K562 (cell line): ENCODE measurements around the gene SPATA13. TPM values are rescaled to one million over a fixed set of nuclear protein-coding genes. Genes with fewer than 3 reads are reported as not detected.

Experiments used
- ATAC-seq: fragments of 200-7000 bp; cut with Tn5 transposase; 3 replicates; pipeline ENCODE4 v1.9.1; 2020; ENCODE audit warnings: moderate library complexity
- BruUV-seq: library from RNA; stranded (reverse); fragments of 400-500 nt; replicated peaks from 2 replicates; lab custom pipeline; 2021; lab: Mats Ljungman, UMichigan
- CTCF ChIA-PET: fragments of 300-600 bp; formaldehyde crosslinking; extraction: SDS; loops from one replicate; lab custom pipeline; 2021; ENCODE audit warnings: low intra/inter-chr PET ratio; lab: Yijun Ruan, JAX
- POLR2A ChIA-PET: fragments of 300-600, 350-650 bp; sonication (Branson Sonifier 250); formaldehyde crosslinking; extraction: SDS; loops from one replicate; lab custom pipeline; 2021; ENCODE audit warnings: antibody characterized with exemption, inconsistent platforms; lab: Yijun Ruan, JAX
- DNase-seq, 4 experiments: peaks; one replicate each; pipeline versions ENCODE4 v3.0.0 to v3.0.0-alpha.2; 2011 to 2018; ENCODE audit warnings: low spot score in 3 of 4, mixed read lengths in 3 of 4; ENCODE audit errors: extremely low read depth in 1 of 4
- FAIRE-seq: peaks from 2 replicates; lab custom pipeline; 2011; peaks lifted over from hg19 to GRCh38; lab: Jason Lieb, UNC
- H2AFZ ChIP-seq: 2 replicates; pipeline ENCODE4 v1.6.0; 2011; ENCODE audit warnings: low read depth, low read length, control low read depth, inconsistent platforms
- H3K27ac ChIP-seq: fragments of 200-600 bp; 3 replicates; pipeline ENCODE4 v1.8.0; 2011; ENCODE audit warnings: low read depth, mild to moderate bottlenecking, control low read depth, inconsistent platforms, low read length, moderate library complexity, mixed read lengths; ENCODE audit errors: extremely low read depth
- H3K27me3 ChIP-seq, 2 experiments: fragments of 300-600 bp in 1 of 2; 2 replicates in 1 of 2; 3 replicates in 1 of 2; pipeline versions ENCODE4 v1.6.0 to v1.8.0; 2011; ENCODE audit warnings: inconsistent platforms in 2 of 2, low read length in 2 of 2, mild to moderate bottlenecking in 1 of 2, mixed read lengths in 1 of 2, moderate library complexity in 1 of 2; ENCODE audit not compliant: control insufficient read depth in 2 of 2, insufficient read depth in 2 of 2
- H3K36me3 ChIP-seq: fragments of 300-600 bp; 3 replicates; pipeline ENCODE4 v1.8.0; 2011; ENCODE audit warnings: mild to moderate bottlenecking, low read length, inconsistent platforms; ENCODE audit not compliant: control insufficient read depth, insufficient read depth
- H3K4me1 ChIP-seq, 2 experiments: fragments of 200-600 bp in 1 of 2; replicated peaks in 1 of 2; 2 replicates in 1 of 2; 3 replicates in 1 of 2; pipeline versions ENCODE4 v1.5.1 to v1.8.0; 2011; ENCODE audit warnings: inconsistent platforms in 2 of 2, low read length in 2 of 2, mild to moderate bottlenecking in 1 of 2, mixed read lengths in 1 of 2, moderate library complexity in 1 of 2; ENCODE audit not compliant: control insufficient read depth in 2 of 2, insufficient read depth in 2 of 2
- H3K4me2 ChIP-seq: 2 replicates; pipeline ENCODE4 v1.6.1; 2011; ENCODE audit warnings: low read length, control low read depth, inconsistent platforms, mixed read lengths; ENCODE audit not compliant: insufficient read depth
- H3K4me3 ChIP-seq: fragments of 200-600 bp; sonication (generic), shearing (Covaris generic); 2 replicates; pipeline ENCODE4 v1.5.1; 2016; ENCODE audit warnings: control low read depth, inconsistent platforms
- H3K79me2 ChIP-seq: fragments of 200-600 bp; 3 replicates; pipeline ENCODE4 v1.8.0; 2011; ENCODE audit warnings: low read length, inconsistent platforms; ENCODE audit not compliant: control insufficient read depth, insufficient read depth
- H3K9ac ChIP-seq, 2 experiments: 2 replicates each; pipeline versions ENCODE4 v1.6.0 to v1.6.1; 2011; ENCODE audit warnings: low read depth in 2 of 2, low read length in 2 of 2, control low read depth in 1 of 2, inconsistent platforms in 1 of 2, mild to moderate bottlenecking in 1 of 2, mixed read lengths in 1 of 2; ENCODE audit not compliant: insufficient read depth in 1 of 2
- H3K9me1 ChIP-seq: one replicate; pipeline ENCODE4 v1.6.0; 2011; ENCODE audit warnings: inconsistent platforms, mild to moderate bottlenecking, low read length, moderate library complexity; ENCODE audit not compliant: control insufficient read depth, insufficient read depth
- H3K9me3 ChIP-seq: replicated peaks from 2 replicates; pipeline ENCODE4 v1.5.1; 2011; ENCODE audit warnings: low read depth, low read length, inconsistent platforms; ENCODE audit not compliant: control insufficient read depth, insufficient read depth
- H4K20me1 ChIP-seq: replicated peaks from 2 replicates; pipeline ENCODE4 v1.6.1; 2011; ENCODE audit warnings: low read length, inconsistent platforms, mixed read lengths; ENCODE audit not compliant: control insufficient read depth, insufficient read depth
- ATF7 ChIP-seq: fragments of 450-650 bp; IDR thresholded peaks from 2 replicates; pipeline ENCODE4 v1.7.1; 2014; ENCODE audit warnings: mild to moderate bottlenecking, moderate library complexity
- CBFA2T3 ChIP-seq: fragments of 450-650 bp; IDR thresholded peaks from 2 replicates; pipeline ENCODE4 v1.6.1; 2017
- CCAR2 ChIP-seq: fragments of 200-400 bp; formaldehyde crosslinking; IDR thresholded peaks from 2 replicates; pipeline ENCODE4 v1.6.1; 2017; ENCODE audit warnings: mild to moderate bottlenecking, low read depth, low read length
- DLX4 ChIP-seq: fragments of 250-450 bp; sonication (Bioruptor Pico); IDR thresholded peaks from 2 replicates; pipeline ENCODE4 v1.6.1; 2021; ENCODE audit warnings: mild to moderate bottlenecking
- FOXM1 ChIP-seq, 2 experiments: fragments of 450-650 bp in 1 of 2; sonication (generic) in 1 of 2; formaldehyde crosslinking in 1 of 2; IDR thresholded peaks; 2 replicates each; pipeline versions ENCODE4 v1.6.1 to v1.9.0; 2017 to 2022; ENCODE audit warnings: low read depth in 2 of 2, mild to moderate bottlenecking in 2 of 2, missing genetic modification reagents in 1 of 2, moderate library complexity in 1 of 2
- PHB2 ChIP-seq: fragments of 450-650 bp; IDR thresholded peaks from 2 replicates; pipeline ENCODE4 v1.6.1; 2017; ENCODE audit warnings: low read depth
- TARDBP ChIP-seq: fragments of 450-650 bp; IDR thresholded peaks from 2 replicates; pipeline ENCODE4 v1.6.1; 2016
- USF2 ChIP-seq: sonication (generic); formaldehyde crosslinking; IDR thresholded peaks from 2 replicates; pipeline ENCODE4 v1.5.0; 2020; ENCODE audit warnings: missing genetic modification reagents
- ZBTB7A ChIP-seq: IDR thresholded peaks from 2 replicates; pipeline ENCODE4 v1.6.1; 2011; ENCODE audit warnings: low read depth, mild to moderate bottlenecking, low read length, moderate library complexity, borderline replicate concordance; ENCODE audit not compliant: control insufficient read depth
- ZNF121 ChIP-seq: sonication (generic); formaldehyde crosslinking; conservative IDR thresholded peaks from 2 replicates; pipeline ENCODE4 v1.8.0; 2022; ENCODE audit warnings: missing genetic modification reagents
- ZNF133 ChIP-seq: fragments of 250-450 bp; sonication (Bioruptor Pico); IDR thresholded peaks from 2 replicates; pipeline ENCODE4 v1.4.0; 2020; ENCODE audit warnings: mild to moderate bottlenecking
- ZNF639 ChIP-seq, 2 experiments: fragments of 200-800 bp in 1 of 2; sonication (Bioruptor generic) in 1 of 2; sonication (generic) in 1 of 2; formaldehyde crosslinking in 1 of 2; IDR thresholded peaks in 1 of 2; conservative IDR thresholded peaks in 1 of 2; 2 replicates each; pipeline versions ENCODE4 v1.5.0 to v1.6.1; 2016 to 2020; ENCODE audit warnings: missing compliant biosample characterization in 1 of 2, missing genetic modification characterization in 1 of 2, missing genetic modification reagents in 1 of 2
- ZNF696 ChIP-seq: fragments of 250-450 bp; sonication (Bioruptor Pico); conservative IDR thresholded peaks from 2 replicates; pipeline ENCODE4 v1.4.0; 2020; ENCODE audit warnings: mild to moderate bottlenecking, moderate library complexity
- WGBS: fragments of 100-300 bp; shearing (Covaris generic); methylation state at CpG from one replicate; pipeline ENCODE4 v1.1.6; 2016; ENCODE audit warnings: low coverage, mixed read lengths; ENCODE audit not compliant: insufficient coverage; ENCODE audit errors: missing lambda C conversion rate; 5-methylcytosine and 5-hydroxymethylcytosine counted together
- in situ Hi-C: fragments of 300-500 bp; cut with MboI; formaldehyde crosslinking; loops from 4 replicates; pipeline ENCODE4 v1.15.0; 2018; ENCODE audit warnings: inconsistent platforms, mixed read lengths
- intact Hi-C: fragments of 100-400 bp; cut with micrococcal nuclease; formaldehyde crosslinking; loops from 2 replicates; pipeline ENCODE4 v1.14.2; 2022
- polyA plus RNA-seq, 8 experiments: library from polyadenylated mRNA; depleted of rRNA in 4 of 8; stranded (reverse) in 5 of 8; unstranded in 3 of 8; fragments of >200 nt; fragmentation: Nextera tagmentation in 2 of 8; fragmentation: Illumina TruSeq in 1 of 8; extraction: Ambion mirVana in 2 of 8; extraction: Trizol in 1 of 8; gene quantifications; 2 replicates each; pipeline versions ENCODE4 v1.2.1 to v1.2.3, GENCODE V29; 2011 to 2014; ENCODE audit warnings: inconsistent platforms in 1 of 8, missing spikeins in 1 of 8
- total RNA-seq, 7 experiments: library from RNA; depleted of rRNA in 6 of 7; stranded (reverse); fragments of >200 nt in 6 of 7; fragmentation: Illumina TruSeq in 2 of 7; extraction: Trizol in 2 of 7; gene quantifications; 2 replicates each; pipeline versions ENCODE4 v1.2.1 to v1.2.3, GENCODE V29; 2011 to 2021; ENCODE audit warnings: low replicate concordance in 1 of 7

Gene SPATA13
- total and polyA plus RNA-seq, 9 of the 15 experiments (the other 6 are each of a cell fraction or from before 2014, with no cell fraction given): 0.08 to 0.99 (median 0.21) TPM; not detected in 2

GRCh38 chr13:24284889-24285565 is 124.5 kb downstream of the SPATA13 start:
- Histone ChIP-seq H3K4me1 (no peaks in the 10 kb centered on the region), H3K9me3 (no peaks in the 10 kb centered on the region), H3K9me1 (no peaks in the 10 kb centered on the region), H3K36me3 (no peaks in the 10 kb centered on the region), H2AFZ (no peak overlapping the region), H3K27ac (no peak overlapping the region), H3K27me3 (peaks cover 3 to 15% of the 10 kb centered on the region in 2 experiments; a peak in 4 of 5 replicates), H3K4me2 (no peak overlapping the region), H4K20me1 (no peaks in the 10 kb centered on the region), H3K9ac (no peak overlapping the region), H3K79me2 (no peaks in the 10 kb centered on the region), H3K4me3 (no peak overlapping the region)
- BruUV-seq: no TSS peak
- DNase-seq (no peak), ATAC-seq (no peak), FAIRE-seq (no peak)
- 0% methylated on average over 10 of the region's 10 CpGs for WGBS
- TF ChIP-seq ZNF696 (no peak), CBFA2T3 (no peak)
- ChIA-PET POLR2A (interaction anchor here (1.5 kb wide), 1 partner anchor 11 kb away, joined by 5 read pairs; no protein-coding TSS in a partner anchor), CTCF (no interaction called here)
- intact Hi-C loops (no loop called here), in situ Hi-C loops (no loop called here)

GRCh38 chr13:24286624-24287023 is 126.1 kb downstream of the SPATA13 start:
- 3% methylated on average over 8 of the region's 11 CpGs for WGBS
- no peaks in the 10 kb centered on the region for H3K4me1 ChIP-seq
- no peaks in the 10 kb centered on the region for H3K79me2 ChIP-seq
- no peaks in the 10 kb centered on the region for H3K9me3 ChIP-seq
- H3K27ac ChIP-seq: no peak overlapping the region
- no peak overlapping the region for H3K4me3 ChIP-seq
- intact Hi-C loops (no loop called here), in situ Hi-C loops (no loop called here)
- no peaks in the 10 kb centered on the region for H3K9me1 ChIP-seq
- ChIA-PET POLR2A (interaction anchor here (0.6 kb wide), 2 partner anchors 17 to 1405 kb away, joined by 3 read pairs; no protein-coding TSS in a partner anchor), CTCF (interaction anchor here (0.6 kb wide), 1 partner anchor 74 kb away, joined by 3 read pairs; no protein-coding TSS in a partner anchor)
- BruUV-seq: no TSS peak
- H3K9ac ChIP-seq: no peak overlapping the region
- ATAC-seq (no peak), DNase-seq (no peak), FAIRE-seq (no peak)
- H3K4me2 ChIP-seq: no peak overlapping the region
- no peaks in the 10 kb centered on the region for H3K36me3 ChIP-seq
- peaks cover 7 to 25% of the 10 kb centered on the region in 2 experiments for H3K27me3 ChIP-seq
- H4K20me1 ChIP-seq: no peaks in the 10 kb centered on the region
- no peak overlapping the region for H2AFZ ChIP-seq
- TF ChIP-seq TARDBP (no peak), ATF7 (no peak), PHB2 (no peak), ZNF133 (CRISPR knock-in tag) (no peak), ZNF121 (no peak), CCAR2 (no peak), FOXM1 (IDR thresholded peaks at IDR 0.05; ENCODE audit: low read depth) (no peak), FOXM1 (CRISPR knock-in tag; IDR thresholded peaks at IDR 0.05; ENCODE audit: low read depth) (no peak), ZNF639 (CRISPR knock-in tag; conservative IDR thresholded peaks at IDR 0.05 in 1 of 2, IDR thresholded peaks at IDR 0.05 in 1 of 2) (no peak), DLX4 (CRISPR knock-in tag) (no peak), ZBTB7A (no peak), USF2 (CRISPR knock-in tag) (no peak)
